Measurements from ENCODE around the gene CPPED1.

GRCh38 chr16:12629271-12629670 lies 174.4 kb downstream of the CPPED1 start:
- TF ChIP-seq EZH2 (IDR thresholded peaks at IDR 0.05) (no peak), POLR2AphosphoS5 (IDR thresholded peaks at IDR 0.05; ENCODE audit: borderline replicate concordance, low read depth, low read length) (no peak)
